ENCODE measurements around the gene COTL1.

The COTL1 gene

DNA sequence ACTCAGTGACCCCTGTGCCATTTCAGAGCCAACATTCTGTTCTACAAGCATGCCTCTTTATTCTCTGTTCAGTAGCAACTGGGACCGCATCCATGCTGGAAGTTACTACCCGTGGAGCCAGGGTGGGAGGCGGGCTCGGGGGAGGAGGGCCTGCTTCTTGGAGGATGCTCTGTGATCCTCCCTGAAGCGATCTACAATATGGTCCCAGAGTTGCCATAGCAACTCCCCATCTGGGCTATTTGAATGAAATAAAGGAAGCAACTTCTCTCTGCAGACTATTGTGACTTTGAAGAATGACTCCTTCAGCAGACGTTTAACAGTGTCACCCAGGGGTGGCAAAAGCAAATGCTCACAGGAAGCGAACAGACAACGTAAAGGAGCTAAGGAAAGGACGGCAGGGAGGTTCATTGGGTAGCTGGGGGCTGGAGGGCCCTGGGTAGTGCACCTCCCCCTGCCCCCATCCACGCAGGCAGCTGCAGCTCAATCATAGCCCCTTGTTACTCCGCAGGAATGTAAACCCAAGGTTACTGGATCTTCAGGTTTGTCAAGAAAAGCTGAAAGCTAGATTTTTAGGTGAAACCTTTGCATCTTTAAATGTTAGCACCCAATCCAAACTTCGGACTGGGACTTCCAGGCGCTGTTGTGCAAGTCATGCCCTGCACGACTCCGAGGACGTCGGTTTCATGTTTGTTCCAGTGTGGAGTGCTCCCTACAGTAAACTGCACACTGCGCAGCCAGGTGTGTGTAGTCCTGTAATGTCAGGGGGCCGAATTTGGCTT lies 62.3 kb downstream of the COTL1 start:
- in situ Hi-C loops (cut with MboI; ENCODE audit: low sequenced_read_pairs) = no loop called here

DNA sequence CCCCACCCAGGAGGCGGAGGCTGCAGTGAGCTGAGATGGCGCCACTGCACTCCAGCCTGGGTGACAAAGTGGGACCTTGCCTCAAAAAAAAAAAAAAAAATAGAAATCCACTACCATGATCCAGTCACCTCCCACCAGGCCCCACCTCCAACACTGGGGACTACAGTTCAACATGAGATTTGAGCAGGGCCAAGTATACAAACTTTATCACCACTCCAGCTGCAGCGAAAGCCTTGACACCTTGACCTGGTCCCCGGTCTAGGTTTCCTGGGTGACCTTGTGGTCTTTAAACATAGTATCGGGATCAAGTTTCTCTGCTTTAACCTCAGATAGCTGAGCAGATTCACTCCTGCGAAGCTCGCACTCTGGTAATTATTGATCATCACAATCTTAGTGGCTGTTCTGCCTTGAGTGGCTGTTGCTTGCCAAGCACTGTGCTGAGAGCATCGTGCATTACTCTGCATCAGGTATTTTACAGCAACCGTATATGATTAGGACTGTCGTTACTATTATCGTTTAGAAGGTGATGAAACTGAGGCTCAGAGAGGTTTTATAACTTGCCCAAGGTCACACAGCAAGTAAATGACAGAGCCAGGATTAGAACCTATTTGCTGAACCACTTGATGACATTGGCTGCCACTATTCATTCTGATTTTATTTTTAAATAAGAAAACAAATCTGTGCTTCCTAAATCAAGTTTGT lies 63.1 kb downstream of the COTL1 start:
- in situ Hi-C loops (cut with MboI; ENCODE audit: low sequenced_read_pairs) = no loop called here

DNA sequence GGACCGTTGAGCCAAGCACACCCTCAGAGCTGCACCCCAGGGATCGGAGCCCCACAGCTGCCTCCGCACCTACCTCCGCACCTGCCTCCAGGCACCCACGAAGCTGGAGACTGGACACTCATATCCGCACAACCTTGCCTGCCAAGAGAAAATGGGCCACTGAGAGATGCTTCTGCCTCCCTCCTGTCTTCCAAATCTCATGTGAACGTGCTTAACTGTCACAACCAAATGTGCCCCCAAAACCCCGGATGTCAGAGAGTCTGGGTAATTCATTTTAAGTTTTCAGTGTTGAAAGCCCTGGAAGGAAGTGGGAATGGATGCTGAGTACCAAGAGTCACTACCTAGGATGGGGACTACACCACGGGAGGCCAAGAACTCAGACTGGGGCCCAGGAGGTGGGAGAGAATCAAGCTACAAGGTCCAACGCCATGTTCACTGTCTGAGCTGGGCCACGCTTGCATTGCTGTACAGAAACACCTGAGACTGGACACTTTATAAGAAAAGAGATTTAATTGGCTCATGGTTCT lies 63.9 kb downstream of the COTL1 start:
- in situ Hi-C loops (cut with MboI; ENCODE audit: low sequenced_read_pairs) = no loop called here

DNA sequence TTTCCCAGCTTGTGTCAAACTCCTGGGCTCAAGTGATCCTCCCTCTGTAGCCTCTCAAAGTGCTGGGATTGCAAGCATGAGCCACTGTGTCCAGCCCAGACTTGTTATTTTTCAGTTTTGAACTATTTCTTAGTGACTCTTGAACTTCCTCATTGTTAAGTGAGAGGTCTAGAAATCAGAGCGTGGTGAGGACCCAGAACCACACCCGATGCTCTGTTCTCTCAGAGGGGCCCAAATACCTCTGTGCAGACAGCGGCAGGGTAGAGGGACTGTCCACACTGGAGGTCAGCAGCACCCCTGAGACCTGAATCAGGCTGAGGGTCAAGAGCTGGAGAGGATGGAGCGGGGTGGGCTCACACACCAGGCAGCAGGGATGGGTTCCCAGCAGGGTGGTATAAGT lies 65.7 kb downstream of the COTL1 start:
- in situ Hi-C loops (cut with MboI; ENCODE audit: low sequenced_read_pairs) = no loop called here

DNA sequence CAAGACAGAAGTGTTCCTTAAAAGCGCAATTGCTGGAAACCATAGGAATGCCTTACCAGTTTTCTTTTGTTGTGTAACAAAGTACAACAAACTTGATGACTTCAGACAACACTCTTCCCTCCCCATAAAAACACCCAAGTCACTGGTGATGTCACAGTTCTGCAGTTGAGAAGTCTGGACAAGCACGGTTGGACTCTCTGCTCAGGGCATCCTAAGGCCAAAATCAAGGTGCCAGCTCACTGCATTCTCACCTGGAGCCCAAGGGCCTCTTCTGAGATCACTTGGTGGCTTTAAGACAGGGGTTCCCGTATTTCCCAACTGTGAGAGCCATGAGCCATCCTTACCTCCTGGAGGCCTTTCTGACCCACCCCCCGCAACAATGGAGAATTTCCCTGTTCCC lies 67.8 kb downstream of the COTL1 start:
- in situ Hi-C loops (cut with MboI; ENCODE audit: low sequenced_read_pairs) = no loop called here

DNA sequence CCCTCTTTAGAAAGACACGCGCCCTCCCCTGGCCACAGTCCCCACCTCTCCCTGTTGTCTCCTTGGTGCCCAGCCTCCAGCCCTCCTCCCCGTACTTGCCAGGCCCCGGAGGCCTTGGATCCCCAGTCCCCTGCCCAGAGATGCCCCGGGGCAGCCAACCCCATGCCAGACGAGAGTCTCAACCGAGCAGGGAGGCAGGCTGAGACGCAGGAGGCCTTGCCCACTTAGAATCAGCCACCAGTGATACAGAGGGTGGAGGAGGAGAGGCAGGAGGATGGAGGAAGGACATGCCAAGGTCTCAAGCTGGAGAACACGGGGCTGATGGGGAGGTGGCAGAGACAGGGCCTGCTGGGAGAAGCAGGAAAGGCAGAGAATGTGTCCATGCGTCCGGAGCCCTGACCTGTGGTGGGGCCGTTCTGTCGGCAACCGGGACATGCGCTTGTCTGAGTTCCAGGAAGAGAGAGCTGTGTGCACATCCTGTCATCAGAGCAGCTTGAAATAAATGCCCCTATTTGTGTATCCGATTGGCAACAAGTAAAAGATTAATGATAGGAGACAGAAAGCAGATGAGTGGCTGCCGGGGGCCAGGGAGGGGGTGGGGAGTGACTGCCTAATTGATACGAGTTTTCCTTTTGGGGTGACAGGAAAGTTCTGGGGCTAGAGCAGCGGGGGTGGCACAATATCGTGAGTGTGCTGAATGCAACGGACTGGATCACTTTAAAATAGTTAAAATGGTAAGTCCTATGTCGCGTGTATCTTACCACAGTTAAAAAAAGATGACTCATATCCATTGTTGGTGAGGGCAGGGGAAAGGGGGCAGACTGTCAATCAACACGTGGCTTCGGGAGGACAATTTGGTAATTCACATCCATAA lies 68.7 kb downstream of the COTL1 start:
- in situ Hi-C loops (cut with MboI; ENCODE audit: low sequenced_read_pairs) = loop anchor here (25.0 kb wide), 1 partner anchor 413 kb away; no protein-coding TSS in a partner anchor

DNA sequence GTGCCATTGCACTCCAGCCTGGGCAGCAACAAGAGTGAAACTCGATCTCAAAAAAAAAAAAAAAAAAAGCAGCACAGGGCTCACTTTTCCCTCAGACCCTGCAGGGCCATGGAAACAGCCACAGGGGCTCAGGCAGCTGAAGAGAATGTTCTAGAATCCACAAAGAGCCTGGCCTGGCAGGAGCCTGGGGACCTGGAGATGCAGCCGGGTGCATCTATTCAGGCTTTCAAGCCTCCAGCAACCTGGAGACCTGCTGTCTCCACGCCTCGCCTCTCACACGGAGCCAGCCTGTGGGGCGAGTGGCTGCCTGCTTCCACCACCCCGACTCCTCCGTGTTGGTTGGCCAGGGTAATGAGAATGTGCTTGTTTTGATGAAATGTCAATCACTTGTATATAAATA lies 69.4 kb downstream of the COTL1 start:
- in situ Hi-C loops (cut with MboI; ENCODE audit: low sequenced_read_pairs) = loop anchor here (25.0 kb wide), 1 partner anchor 414 kb away; no protein-coding TSS in a partner anchor

DNA sequence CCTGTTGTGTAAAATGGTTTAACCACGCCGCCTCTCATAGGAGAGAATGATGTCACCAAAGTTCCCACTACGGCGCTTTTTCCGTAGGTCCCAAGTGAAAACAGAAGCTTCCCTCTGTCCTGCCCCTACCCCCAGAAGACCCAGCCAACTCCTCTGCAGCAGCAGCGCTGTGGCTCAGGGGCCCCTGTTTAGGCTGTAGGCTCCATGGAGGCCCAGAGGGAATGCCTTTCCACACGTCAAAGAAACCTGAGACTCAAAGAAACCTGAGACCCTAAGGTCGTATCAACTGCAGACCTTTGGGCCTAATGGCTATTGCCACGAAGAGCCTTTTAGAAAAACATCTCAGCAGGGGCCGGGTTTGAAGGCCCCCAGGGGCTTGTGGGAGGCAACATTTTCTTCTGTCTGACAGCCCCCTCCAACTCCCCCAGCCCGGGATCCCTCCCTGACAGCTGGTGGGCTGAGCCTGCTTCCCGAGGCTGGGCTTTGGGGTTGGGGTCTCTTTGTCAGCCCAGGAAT lies 70.3 kb downstream of the COTL1 start:
- in situ Hi-C loops (cut with MboI; ENCODE audit: low sequenced_read_pairs) = loop anchor here (25.0 kb wide), 1 partner anchor 415 kb away; no protein-coding TSS in a partner anchor

DNA sequence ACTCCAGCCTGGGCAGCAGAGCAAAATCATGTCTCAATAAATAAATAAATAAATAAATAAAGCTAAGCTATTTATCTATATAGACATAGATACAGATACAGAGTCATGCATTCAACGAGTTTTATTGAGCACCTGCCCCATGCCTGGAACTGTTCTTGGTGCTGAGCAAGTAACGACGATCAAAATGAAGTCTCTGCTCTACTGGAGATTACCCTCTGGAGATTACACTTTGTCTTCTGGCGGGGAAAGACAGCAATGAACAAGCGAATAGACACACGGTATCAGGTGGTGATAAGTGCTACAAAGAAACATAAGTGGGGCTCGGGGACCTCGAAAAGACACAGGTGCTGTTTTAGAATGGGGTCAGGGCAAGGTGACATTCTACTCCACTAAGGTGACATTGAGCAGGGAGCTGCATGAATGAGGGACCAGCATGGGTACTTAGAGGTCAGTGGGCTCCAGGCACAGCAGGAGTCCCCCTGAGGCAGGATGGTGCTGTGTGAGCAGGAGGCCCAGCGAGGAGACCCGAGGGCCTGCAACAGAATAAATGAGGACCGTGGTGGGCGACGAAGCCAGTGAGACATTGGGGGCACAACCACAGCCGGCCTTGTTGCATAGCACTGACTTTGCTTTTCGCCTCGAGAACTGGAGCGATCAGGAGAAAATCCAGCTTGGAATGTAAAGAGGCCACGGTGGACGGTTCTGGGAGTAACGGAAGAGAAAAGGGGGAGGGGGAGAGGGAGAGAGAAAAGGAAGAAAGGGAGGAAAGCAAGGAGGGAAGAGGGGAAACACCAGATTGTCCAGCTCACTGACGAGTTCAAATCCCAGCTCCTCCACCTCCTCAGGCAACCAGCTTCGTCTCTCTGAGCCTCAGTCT lies 71.0 kb downstream of the COTL1 start:
- in situ Hi-C loops (cut with MboI; ENCODE audit: low sequenced_read_pairs) = loop anchor here (25.0 kb wide), 1 partner anchor 415 kb away; no protein-coding TSS in a partner anchor

DNA sequence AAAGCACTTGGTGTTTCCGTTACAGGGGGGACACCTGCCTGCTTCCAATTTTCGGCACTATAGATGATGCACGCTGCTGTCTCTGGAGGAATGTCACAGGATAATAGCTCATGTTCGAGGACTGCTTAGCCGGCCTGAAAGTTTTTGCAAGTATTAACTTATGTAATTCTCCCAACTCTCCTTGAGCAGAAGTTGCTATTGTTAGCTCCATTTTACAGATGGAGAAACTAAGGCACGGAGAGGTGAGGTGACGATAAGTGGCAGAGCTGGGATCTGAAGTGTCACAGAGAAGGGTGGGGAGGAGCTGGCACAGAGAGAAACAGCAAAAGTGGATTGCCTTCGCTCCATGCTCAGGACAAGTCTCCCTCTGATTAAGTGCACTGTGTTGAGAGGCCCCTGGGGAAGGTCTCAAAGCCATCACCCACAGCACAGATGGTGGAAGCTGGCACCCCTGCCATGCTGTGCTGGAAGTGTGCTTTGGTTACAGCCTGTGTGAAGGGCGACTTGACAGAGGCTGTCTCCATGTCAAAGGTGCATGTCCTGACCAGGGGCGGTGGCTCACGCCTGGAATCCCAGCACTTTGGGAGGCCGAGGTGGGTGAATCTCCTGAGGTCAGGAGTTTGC lies 72.7 kb downstream of the COTL1 start:
- in situ Hi-C loops (cut with MboI; ENCODE audit: low sequenced_read_pairs) = loop anchor here (25.0 kb wide), 1 partner anchor 417 kb away; no protein-coding TSS in a partner anchor

DNA sequence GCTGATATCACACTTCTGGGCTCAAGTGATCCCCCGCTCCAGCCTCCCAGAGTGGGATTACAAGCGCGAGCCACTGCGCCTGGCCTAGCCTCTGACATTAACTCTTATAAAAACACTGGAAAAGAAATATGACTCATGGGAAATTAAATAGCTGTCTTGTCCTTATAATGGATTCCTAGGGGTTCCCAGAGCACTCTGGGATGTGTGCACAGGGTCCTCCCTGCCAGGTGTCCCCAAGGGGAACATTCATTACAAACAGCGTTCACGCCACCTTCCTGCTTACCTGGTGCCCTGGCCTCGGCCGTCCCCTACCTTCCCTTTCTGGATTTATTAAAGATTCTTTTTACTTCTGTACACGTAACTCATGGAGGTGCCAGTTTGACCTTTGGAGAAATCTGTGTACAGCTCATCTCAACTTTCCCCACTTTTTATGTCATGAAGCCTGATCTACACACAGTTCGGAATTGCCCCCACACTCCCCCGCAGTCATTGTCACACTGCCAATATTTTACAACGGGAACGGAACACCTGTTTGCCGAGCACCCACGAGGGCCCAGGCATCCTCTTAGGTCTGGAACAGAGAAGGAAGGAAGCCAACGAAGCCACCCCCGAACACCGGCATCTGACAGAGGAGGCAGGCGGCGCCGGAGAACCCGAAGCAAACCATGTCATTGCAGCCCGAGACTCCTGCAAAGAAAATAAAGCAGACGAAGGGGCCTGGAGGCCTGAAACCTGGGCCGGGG lies 73.7 kb downstream of the COTL1 start:
- in situ Hi-C loops (cut with MboI; ENCODE audit: low sequenced_read_pairs) = loop anchor here (25.0 kb wide), 1 partner anchor 418 kb away; no protein-coding TSS in a partner anchor

DNA sequence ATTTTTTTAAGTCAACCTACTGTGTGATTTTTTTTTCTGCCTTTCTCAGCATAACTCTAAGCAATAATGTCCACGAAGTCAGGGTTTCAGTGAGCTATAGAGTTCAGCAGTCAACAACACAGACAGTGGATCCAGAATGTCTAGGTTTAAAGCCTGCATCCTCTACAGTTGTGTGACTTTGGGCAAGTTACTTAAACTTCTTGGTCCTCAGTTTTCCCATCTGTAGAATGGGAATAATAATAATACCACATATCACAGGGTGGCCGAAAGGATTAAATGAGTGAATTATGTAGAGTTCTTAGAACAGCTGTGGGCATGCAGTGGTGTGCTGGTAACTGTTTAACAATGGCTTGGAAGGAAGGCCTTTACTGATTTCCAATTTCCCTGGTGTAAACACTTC lies 74.6 kb downstream of the COTL1 start:
- in situ Hi-C loops (cut with MboI; ENCODE audit: low sequenced_read_pairs) = loop anchor here (25.0 kb wide), 1 partner anchor 419 kb away; no protein-coding TSS in a partner anchor

DNA sequence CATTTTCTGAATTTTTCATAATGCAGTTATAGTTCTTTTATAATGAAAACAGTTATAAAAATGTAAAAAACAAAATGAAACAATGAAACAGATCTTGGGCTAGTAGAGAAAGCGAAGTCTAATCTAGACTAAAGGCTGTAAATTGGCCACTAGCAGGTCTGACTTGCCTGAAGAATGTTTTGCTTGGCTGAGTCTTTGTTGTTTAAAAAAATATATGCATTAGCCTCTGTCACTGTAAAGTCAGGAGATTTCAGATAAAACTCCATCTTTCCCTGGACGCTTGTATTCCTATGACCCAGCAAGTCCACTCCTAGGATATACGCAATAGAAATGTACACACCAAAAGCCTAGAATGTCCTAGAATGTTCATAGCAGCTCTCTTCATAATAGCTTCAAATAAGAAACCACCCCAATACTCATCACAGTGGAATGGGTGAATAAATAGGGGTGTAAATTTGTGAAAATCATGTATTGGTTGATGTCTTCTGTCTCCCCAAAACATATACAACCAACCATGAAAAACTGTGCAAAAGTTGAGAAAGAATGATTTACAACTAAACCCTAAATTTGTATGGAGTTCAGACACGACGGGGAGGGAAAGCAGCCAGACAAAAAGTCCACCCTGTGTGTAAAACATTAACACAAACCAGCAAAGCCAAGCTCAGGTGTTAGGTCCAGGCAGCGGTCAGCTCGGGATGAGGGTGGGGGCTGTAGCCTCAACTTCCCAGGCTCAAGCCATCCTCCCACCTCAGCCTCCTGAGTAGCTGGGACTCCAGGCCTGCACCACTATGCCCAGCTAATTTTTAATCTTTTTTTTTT lies 75.7 kb downstream of the COTL1 start:
- in situ Hi-C loops (cut with MboI; ENCODE audit: low sequenced_read_pairs) = loop anchor here (25.0 kb wide), 1 partner anchor 420 kb away; no protein-coding TSS in a partner anchor

DNA sequence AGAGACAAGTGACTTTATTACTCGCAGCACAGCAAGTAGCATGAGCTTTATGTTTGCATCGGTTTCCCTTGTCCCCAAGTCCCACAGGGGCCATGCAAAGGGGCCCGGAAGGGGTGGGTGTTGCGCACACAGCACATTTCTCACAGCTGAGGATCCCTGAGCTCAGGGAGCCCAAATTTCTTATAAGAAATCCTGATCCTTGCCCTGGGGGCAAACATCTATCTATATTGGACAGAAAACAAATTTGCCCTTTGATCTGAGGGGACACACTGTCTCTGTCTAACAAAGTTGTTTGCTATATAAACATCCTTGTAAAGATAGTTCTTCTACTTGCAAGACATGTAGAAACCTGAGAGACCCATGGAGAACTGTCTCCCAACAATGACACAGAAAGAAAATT lies 77.7 kb downstream of the COTL1 start:
- in situ Hi-C loops (cut with MboI; ENCODE audit: low sequenced_read_pairs) = loop anchor here (25.0 kb wide), 1 partner anchor 422 kb away; no protein-coding TSS in a partner anchor

DNA sequence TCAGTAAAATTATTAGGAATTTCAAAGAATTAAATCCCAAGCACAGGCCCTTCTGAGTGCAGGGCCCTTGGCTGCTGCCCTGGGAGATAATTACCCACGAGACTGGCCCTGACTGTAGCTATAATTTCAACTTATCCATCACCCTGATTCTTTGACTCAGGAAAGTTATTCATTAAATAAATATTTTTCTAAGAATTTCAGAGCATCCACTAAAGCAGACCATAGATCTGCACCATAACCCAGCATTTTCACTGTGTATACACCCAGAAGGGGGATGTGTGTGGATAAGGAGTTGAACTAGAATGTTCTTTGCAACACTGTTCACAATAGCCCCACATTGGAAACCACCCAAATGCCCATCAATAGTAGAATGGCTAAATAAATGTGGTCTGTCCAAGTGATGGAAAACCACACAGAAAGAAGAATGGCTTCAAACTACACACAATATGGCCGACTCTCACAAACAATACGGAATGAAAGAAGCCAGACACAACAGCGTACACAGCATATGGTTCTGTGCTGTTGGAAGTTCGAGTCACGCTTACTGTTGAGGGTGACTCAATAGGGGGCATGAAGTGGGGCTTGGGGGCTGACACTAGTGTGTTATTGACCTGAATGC lies 79.5 kb downstream of the COTL1 start:
- in situ Hi-C loops (cut with MboI; ENCODE audit: low sequenced_read_pairs) = loop anchor here (25.0 kb wide), 1 partner anchor 424 kb away; no protein-coding TSS in a partner anchor

DNA sequence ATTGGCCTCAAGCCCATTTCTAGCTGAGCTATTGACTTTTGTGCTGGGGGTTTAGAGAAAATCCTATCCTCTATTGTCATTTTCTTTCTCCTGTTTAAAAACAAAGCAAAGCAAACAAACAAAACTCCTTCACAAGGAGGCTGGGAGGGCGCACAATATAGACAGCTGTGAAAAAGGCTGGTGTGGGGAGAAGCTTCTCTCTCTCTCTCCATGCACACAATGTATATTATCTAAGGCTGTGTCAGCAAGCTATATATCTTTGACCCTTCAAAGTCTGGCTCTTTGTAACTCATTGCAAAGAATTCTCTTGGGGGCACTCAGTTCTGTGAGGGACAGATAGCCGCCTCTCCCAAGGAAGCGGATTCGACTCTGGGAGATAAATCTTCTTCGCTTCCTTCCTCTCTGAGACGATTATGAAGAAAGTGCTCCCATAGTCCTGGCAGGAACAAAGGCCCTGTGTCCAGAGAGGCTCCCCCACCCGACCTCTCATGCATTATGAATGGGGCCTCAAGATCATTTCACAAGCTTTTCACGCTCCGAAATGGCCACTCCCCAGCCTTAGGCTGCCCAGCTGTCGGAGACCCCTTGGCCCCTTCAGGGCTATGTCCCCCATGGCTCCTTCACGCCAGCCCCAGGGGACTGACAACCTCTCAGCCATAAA lies 80.3 kb downstream of the COTL1 start:
- in situ Hi-C loops (cut with MboI; ENCODE audit: low sequenced_read_pairs) = loop anchor here (25.0 kb wide), 1 partner anchor 425 kb away; no protein-coding TSS in a partner anchor
